Stimulated activated CD8-positive, alpha-beta memory T cell treated with anti-CD3 and anti-CD28 coated beads, Interleukin-12 subunit alpha, Interleukin-12 subunit beta, amount 100 ng/mL, for 1 hour (primary cell): ENCODE measurements around the gene GABRG3.
"Not testable (repeated sequence)": the region's sequence is repeated elsewhere in the genome, so short reads cannot be mapped to it uniquely, and the experiment has no call there.

Experiments
- DNase-seq: peaks from one replicate; pipeline ENCODE4 v3.0.0-alpha.2; 2020; ENCODE audit warnings: low read depth

The GABRG3 gene

DNA sequence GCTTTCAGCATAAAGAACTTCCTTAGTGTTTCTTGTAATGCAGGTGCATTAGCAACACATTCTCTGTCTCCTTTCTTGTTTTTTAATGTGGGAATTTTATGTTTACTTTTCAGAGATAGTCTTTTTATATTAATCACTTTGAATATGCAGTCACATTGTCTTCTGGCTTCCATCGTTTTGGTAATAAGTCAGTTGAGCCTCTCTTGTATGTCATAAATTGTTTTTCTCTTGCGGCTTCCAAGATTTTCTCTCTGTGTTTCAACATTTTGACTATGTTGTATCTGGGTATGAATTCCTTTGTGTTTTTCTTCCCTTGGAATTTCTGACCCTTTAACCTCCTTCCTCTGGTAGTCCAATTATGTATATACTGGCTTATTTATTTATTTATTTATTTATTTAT is 25.3 kb downstream of the GABRG3 start:
- DNase-seq: no peak

DNA sequence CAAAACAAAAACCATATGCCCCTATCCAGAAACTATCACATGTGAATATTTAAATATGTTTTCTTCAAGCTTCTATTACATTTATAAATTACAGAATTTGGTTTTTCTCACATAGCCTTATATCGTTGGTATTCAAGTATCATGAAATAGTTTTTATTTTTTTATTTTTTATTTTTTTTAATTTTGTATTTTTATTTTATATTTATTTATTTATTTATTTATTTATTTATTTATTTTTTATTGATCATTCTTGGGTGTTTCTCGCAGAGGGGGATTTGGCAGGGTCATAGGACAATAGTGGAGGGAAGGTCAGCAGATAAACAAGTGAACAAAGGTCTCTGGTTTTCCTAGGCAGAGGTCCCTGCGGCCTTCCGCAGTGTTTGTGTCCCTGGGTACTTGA is 32.0 kb downstream of the GABRG3 start:
- not testable (repeated sequence) for DNase-seq

DNA sequence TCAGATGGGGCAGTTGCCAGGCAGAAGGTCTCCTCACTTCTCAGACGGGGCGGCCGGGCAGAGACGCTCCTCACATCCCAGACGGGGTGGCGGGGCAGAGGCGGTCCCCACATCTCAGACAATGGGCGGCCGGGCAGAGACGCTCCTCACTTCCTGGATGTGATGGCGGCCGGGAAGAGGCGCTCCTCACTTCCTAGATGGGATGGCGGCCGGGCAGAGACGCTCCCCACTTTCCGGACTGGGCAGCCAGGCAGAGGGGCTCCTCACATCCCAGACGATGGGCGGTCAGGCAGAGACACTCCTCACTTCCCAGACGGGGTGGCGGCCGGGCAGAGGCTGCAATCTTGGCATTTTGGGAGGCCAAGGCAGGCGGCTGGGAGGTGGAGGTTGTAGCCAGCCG is 33.2 kb downstream of the GABRG3 start:
- not testable (repeated sequence) for DNase-seq

DNA sequence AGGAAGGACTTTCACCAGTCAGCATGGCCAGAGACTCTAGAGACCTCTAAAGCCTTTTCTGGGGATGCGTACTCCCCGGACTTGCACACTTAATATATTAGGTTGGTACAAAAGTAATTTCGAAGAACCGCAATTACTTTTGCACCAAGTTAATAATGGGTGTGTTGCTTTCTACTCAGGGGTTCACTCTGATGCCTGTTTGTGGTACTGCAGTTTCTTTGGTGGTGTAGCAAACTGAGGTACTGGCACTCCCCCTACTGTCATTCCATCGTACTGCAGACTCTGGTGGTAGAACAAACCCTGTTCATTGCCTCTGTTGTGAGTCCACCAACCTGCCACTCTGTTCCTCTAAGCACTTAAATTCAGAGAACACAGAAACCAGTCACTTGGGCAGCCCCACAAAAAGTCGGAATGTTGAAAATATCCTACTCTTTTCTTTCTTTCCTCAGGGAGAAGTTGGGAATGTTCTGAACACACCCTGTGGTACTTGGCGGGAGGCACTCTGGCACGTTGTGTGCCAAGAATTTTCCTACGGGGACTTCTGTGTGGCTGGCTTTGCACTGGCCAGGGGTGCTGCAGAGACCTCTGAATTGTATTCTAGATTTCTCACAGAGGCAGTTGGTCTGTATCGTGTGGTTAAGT is 46.3 kb downstream of the GABRG3 start:
- no peak for DNase-seq

DNA sequence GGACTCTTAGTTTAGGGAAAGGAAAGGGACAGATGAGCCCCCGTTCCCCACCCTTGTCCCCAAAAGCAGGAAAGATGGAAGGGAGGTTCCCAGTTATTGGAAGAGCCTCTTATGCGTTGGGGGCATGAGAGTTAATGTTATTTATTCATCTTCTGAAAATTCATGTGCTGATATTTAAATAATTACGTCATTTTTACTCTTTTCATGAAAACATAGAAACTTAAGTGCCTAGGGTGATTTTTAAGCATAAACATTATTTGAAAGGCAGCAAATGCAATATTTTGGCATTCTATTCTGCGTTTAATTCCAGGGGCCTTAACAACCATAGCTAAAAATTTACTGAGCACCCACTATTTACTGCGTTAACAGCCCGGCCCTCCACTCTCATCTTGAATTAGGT is 48.7 kb downstream of the GABRG3 start:
- no peak for DNase-seq

DNA sequence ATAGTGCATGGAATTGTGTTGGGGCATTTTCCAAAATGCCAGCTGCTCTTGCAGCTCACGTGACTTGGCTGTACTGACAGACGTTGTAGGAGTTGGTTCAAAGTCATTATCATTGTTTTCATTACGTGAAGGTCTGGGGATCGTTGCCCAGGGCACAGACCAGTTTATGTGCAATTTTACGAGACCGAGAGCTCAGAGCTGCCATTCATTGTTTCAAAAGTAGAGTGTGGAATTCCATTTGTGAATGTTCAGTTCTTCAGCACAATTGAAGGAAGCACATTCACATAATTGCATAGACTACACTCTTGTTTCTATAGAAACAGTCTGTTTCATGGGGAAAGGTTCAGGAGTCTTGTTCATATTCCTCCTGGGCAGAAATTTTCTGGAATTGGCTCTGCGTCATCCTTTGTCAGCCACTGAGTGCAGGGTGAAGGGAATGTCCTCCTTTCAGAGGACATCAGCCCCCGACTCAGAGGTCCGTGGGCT is 54.5 kb downstream of the GABRG3 start:
- DNase-seq: no peak

DNA sequence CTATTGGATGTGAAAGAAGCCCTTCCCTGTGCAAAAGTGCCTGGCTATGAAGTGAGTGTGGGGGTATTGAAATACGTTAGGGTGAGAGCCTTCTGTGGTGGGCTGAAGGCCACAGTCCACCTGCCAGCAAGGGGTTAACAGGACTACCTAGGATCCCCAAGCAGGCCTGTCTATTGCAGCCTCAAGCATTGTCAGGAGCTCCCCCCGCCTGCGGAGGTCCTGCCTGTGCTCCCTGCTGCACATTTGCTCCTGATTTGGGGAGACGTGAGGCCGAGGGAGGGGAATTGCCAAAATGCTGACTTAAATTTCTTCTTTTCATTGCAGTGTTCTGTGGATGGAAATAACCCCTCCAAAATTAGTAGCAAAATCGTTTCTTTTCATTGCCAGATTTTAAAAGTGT is 56.2 kb downstream of the GABRG3 start:
- DNase-seq: no peak

DNA sequence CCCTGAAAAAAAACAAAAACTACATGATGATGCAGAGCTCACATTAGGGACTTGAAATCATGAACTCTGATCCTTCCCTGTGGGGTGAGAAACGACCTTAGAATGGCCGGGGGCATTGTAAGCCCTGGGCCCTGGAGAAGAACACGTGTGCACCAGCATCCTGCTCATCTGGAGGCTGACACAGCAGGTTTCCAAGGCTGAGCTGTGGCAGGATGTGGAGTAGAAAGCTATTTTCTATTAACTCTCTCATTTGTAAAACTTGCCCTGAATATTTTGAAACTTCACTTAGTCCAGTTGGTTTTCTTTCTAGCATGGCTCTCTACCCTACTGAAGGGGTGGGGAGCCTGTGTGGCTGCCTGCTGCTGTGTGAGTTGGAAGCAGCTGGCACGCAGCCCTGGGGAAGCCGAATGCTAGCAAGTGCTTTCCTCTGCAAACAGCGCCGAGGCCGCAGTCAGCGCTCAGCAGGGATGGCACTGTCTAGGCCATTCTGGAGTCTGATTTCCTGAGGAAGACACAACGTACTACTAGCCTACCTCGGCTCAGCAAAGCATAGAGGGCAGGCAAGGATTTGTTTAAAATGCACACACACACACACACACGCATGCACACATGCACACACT is 58.0 kb downstream of the GABRG3 start:
- no peak for DNase-seq

DNA sequence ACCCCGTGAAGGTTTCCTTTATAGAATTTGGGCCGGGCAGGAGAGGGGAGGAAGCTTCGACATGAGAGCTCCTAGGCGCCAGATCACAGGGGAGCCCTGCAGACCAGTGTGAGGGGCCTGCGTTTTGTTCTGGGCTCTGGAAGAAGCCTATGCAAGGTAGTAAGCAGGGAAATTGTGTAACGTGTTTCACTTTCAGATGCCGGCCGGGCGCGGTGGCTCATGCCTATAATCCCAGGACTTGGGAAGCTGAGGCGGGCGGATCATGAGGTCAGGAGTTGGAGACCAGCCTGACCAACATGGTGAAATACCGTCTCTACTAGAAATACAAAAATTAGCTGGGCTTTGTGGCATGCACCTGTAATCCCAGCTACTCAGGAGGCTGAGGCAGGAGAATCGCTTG is 65.2 kb downstream of the GABRG3 start:
- no peak for DNase-seq

DNA sequence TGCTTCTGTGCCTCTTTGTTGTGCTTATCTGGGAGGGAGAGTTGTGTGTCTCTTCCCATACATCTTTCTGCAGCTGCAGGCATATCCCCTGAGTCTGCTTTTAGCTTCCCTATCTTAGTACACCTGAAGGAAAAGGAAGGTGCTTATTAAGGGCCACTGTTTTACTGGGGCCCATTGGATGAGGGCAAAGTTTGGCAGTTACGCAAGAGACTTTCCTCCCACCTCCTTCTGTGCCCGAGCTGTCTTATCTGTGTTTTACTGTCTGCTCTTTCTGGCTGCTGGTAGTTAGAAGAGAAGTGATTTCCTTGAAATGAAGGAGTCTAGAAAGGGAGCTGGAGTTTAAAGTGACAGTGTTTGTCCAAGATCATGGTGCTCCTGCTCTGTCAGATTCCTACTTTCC is 66.5 kb downstream of the GABRG3 start:
- no peak for DNase-seq

DNA sequence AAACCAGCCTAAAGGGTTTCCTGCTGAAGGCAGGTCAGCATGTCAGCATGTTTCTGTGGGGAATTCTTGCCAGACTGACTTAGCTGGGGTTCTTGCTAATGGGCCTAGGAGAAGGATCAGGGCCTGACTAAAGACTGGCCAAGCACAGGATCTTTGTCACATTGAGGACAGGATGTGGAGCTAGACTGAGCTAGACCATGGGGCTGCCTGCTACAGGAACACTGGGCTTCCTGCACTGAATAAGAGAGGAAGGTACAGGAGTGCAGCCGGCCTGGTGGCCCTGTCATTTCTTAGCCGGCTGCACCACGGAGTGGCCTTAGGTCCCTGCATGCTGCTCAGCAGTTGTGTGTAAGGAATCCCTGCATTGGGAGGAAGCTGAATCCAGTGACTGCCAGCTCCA is 68.2 kb downstream of the GABRG3 start:
- no peak for DNase-seq

DNA sequence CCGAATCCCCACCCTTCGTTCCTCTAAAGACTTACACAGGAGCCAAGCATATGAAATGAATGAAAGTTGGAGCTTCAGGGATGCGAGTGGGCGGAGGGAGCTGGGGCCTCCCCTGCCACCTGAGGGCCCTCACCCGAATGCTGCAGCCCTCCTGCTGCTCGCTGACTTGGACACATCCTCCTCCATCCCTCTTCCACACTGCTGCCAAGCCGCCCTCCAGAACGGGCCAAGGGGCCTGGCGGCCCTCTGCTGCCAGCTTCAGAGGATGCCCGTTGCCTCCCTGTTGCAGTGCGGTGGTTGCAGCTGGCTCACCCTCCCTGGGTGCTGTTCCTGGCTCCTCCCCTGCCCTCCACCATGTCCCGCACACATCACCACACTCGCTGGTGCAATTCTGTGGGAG is 71.2 kb downstream of the GABRG3 start:
- DNase-seq: no peak

DNA sequence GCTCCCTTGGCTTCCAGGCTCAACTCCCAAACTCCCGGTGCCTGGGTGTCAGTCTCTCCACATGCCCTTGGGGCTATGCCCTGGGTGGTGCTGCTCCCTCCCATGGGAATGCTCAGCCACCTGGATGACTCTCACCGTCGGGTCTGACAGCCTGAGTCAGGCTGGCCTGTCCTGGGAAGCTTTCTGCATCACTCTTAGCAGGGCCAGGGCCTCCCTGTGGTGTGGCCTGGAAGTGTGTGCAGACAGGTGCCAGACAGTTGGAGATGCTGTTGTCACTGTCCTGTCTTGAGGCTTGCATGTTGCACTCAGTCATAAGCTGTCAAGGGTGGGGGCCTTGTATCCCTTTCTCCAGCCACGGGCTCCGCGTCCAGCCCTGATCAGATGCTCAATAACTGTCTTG is 71.7 kb downstream of the GABRG3 start:
- DNase-seq: no peak

DNA sequence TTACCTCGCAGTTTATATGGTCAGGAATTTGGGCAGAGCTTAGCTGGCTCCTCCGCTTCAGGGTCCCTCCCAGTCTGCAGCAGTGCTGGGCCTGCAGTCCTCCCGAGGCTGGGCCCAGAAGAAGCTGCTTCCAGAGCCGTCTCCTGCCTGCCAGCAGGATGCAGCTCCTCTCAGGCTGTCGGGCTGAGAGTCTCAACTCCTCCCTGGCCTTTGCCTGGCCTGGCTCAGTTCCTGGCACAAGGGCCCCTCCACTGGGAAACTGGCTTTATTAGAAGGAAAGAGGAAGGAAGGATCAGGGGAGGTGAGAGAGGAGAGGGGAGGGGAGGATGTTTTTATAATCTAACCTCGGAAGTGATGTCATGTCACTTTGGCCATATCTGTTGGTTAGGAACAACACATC is 72.8 kb downstream of the GABRG3 start:
- no peak for DNase-seq

DNA sequence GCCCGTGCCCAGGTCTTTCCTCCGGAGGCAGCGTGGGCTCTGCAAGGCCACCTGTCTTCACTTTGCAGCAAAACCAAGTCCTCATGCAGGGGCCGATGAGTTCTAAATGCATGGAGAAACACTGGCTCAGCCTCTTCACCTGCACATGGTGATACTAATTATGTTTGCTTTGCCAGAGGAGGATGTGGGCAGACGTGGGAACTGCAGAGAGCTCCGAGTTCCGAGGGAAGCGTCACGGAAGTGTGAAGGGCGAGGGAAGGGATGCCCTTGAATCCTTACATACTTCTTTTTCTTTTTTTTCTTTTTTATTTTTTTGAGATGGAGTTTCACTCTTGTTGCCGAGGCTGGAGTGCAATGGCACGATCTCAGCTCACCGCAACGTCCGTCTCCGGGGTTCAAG is 74.8 kb downstream of the GABRG3 start:
- no peak for DNase-seq

DNA sequence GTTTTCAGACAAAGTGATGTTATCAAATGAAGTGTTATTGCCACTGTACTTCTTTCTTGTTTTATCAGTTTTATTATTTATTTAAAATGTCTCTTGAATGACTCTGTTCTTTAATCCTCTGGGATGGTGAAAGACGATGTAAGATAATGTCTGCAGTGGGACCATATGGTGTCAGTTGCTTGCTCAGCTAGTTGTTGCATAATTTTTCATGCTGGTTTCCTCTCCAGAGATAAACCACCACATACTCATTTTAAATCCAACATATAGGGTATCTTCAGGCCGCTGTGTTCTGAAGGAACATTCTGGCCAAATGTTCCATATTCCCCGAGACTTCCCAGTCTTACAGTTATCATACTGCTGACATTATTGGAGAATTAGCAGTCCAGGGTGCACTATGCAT is 75.9 kb downstream of the GABRG3 start:
- no peak for DNase-seq

DNA sequence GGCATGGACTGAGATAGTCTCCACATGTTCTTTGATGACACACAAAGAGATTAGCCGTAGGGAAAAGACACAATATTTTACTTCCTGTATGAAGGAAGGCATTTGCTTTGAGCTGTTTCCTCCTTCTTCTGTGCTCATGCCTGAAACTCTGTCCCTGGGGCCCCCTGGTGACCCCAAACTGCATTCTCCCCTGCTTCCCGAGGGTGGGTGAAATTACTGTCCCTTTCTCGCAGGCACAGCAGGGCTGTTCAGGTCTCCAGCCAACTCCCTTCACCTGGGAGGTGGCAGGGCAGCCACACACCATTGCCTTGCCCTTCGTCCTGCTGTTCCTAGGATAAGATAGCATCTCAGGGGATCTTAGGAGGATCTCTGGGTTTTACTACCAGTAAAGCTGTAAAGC is 79.2 kb downstream of the GABRG3 start:
- DNase-seq: no peak

DNA sequence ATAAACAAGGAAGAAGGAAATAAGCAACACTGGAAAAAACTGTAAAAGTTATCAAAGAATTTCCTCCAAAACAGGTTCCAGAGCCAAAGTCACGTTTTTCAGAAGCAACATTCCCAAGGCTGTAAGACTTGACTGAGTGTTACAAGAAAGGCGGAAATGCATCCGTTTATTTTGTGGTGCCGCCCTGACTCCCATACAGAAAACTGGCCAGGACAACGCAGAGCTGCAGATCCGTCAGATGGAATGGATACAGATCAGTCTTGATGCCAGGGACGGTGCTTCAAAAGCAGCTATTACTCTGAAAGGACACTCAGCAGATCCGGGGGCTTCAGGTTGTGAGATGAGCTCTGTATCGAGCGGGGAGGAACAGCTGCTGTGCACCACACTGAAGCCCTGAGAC is 83.4 kb downstream of the GABRG3 start:
- no peak for DNase-seq

DNA sequence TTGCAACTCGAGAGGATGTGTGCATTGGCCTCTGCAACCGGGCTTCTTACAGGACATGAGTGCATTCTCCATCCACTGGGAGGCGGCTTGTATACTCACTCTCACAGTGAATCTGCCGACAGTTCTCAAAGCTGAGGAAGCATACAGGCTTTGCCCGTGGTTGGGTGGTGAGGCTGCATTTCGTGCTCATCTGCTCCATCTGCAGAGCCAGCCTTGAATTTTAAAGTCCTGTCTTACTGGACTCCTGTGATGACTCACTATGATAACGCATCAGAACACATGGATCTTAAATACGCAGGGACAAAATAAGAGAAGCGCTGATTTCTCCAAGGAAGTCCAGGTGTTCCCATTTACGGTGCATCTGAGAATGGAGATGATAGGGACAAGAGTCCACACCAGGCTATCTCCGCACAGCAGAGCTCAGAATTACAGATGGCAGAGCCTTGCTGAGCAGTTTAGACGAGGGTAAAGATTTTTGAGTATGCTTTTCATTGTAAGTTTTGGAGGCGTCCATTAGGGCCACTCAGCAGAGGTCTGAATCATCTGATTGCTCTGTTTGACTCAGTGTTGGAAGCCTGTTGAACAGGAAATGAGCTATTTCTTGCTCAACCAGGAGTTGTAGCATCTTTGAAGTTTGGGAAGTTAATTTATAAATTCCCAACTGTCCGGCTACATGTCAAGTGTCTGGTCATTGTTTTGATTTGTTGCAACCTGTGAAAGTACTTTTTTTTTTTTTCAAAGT is 87.1 kb downstream of the GABRG3 start:
- no peak for DNase-seq

DNA sequence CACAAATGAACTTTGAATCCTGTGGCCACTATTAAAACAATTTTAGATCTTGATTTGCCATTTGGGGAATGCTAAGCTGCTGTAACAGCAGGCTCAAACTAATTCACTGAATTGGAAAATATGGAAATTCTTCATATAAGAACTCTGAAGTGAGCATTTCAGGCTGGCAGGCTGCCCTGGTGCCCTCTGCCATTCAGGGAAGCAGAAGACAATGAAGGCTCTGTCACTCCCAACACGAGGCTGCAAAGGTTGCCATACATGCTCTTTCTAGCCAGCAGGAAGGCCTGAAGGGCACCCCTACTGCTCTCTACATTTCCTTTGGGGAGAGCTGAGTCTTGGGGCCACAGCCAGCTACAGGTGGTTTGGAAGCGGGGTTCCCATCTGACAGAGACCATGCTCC is 88.0 kb downstream of the GABRG3 start:
- DNase-seq: no peak

DNA sequence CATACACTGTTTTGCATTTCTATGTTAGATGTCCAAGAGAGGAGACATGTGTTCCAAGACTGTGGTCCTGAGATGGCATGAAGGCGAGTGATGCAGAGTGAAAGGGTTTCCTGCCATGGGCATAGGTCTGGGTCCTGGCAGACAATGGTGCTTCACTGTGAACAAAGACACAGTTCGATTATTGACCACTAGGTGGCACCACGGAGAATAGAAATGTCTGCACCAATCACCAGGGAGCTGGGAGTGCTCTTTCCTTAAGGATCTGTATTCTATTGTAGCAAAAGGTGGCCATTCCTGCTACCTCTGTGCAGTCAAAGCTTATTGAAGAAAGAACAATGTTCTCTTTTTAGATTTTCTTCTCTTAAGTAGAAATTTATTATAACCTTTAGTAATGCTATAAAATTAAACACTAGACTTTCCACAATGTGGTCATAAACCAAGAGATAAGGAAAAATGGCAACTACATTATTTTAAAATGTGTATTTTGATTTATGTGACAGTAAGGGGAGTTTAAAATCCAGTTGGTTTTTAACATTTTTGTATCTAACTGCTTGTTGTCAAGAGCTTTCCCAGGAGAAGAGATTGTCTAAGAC is 88.7 kb downstream of the GABRG3 start:
- no peak for DNase-seq

DNA sequence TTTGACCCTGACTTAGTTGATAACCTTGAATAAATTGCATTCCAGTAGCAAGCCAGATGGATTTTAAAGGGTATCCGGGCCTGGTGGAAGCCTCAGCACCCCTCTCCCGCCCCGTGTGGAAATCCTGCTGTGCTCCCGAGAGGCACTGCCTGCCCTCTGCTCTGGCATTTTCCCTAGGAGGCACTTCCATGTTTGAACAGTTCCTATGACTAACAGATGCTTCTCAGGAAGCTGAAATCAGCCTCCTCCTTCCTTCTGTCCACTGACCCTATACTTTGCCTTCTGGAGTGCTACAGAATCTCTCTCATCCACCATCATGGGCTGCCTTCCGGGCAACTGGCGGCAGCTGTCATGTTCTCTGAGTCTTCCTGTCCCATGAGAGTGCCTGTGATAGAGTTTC is 90.8 kb downstream of the GABRG3 start:
- DNase-seq: no peak

DNA sequence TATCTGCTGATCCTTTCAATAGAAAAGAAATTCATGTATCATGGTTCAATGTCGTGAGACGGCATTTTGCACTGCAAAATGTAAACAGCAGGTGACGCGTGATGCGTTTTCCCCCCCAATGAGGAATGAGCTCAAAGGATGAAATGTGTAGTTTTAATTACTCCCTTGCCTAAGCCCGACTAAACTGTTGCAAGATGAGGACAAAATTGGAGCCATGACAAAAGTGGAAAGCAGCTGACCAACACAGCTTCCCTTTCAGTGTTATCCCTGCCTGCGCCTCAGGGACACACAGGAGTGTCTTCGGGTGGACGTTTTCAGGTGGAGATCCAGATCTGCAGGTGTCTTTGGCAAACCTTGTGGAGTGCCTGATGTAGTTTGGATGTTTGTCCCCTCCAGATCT is 92.0 kb downstream of the GABRG3 start:
- DNase-seq: no peak
